SU-DHL-6 (cell line): Measurements from ENCODE around the gene MYL6.

Experiments used
- CTCF ChIP-seq: fragments of 200-600 bp; sonication (generic); IDR thresholded peaks from one replicate; pipeline ENCODE4 v1.5.1; 2017; ENCODE audit warnings: antibody characterized with exemption, mild to moderate bottlenecking, low read length, moderate library complexity; ENCODE audit not compliant: insufficient read depth, poor library complexity, severe bottlenecking
- EZH2phosphoT487 ChIP-seq: fragments of 200-600 bp; sonication (generic), shearing (Covaris generic); conservative IDR thresholded peaks from 2 replicates; pipeline ENCODE4 v1.6.1; 2018; ENCODE audit warnings: mild to moderate bottlenecking, antibody characterized with exemption, low read length, moderate library complexity, mixed read lengths

- TF ChIP-seq CTCF (no peak), EZH2phosphoT487 (no peak)
Measured at GRCh38 chr12:56118688-56119357, 39.3 kb upstream of the MYL6 start.
